Embryonic facial prominence (tissue), 1 donor: ENCODE measurements around the gene FTO.
"Not testable (repeated sequence)": the region's sequence is repeated elsewhere in the genome, so short reads cannot be mapped to it uniquely, and the experiment has no call there.

Experiments
- DNase-seq: peaks from one replicate; pipeline ENCODE4 v3.0.0-alpha.2; 2016; ENCODE audit errors: extremely low spot score

Gene FTO

DNA sequence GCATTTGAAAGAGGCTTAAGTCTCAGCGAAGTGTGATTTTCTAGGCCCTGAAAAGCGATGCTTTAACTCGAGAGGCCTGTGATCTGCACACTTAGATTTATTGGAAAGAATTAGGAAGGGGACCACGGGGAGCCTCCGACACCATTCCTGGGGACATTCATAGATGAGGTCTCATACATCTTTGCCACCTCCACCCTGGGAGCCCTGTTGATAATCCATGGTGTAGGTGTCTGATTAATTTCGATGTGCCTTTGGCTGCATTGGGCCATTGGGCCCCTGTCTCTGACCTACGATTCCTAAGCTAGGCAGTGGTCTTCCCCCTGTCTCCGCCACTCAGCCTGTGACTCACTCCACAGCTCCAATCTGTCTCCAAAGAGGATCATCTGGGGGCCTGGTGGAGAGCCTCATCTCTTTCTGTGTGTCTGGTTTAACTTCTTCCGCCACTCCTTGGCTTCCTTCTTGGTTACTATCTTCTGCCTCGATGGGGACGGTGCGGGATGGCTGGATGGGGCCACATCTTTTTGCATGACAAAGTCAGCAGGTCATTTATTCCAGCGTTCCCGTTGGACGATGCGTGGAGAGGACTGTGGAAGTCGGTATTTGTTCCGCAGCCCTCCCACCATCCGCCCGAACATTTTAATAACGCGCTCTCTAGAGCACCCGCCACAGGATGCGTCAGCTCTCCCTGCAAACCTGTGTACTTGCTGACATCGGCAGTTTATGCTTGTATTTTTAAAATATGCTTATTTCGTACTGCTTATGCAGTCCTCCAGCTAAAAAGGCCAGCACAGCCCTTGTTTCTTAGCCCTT lies 473.3 kb downstream of the FTO start:
- no peak for DNase-seq

- no peak for DNase-seq
Observed at GRCh38 chr16:54177862-54178477, 474.0 kb downstream of the FTO start.

DNA sequence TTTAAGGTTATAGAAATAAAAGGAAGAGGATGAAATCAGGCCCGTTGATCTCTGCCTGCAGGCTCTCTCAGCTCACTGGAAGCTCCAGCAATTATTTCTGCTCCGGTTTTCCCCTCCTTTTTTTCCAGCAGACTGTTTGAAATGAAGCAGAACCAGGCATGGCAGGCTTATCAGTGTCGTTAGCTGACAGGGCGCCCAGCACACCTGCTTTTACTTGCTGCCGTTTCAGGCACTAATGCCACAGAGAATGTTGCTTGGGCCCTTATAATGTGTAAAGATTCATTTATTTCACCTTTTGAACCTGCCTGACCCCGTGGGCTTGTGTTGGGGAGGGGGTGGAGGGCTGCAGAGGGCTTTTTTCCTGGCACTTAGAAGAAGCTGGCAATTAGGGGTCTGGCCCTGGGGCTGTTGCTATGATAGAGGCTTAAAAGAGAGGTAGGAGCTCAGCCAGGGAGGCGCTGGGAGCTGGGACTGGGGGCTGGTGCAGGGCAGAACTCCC lies 474.6 kb downstream of the FTO start:
- no peak for DNase-seq

DNA sequence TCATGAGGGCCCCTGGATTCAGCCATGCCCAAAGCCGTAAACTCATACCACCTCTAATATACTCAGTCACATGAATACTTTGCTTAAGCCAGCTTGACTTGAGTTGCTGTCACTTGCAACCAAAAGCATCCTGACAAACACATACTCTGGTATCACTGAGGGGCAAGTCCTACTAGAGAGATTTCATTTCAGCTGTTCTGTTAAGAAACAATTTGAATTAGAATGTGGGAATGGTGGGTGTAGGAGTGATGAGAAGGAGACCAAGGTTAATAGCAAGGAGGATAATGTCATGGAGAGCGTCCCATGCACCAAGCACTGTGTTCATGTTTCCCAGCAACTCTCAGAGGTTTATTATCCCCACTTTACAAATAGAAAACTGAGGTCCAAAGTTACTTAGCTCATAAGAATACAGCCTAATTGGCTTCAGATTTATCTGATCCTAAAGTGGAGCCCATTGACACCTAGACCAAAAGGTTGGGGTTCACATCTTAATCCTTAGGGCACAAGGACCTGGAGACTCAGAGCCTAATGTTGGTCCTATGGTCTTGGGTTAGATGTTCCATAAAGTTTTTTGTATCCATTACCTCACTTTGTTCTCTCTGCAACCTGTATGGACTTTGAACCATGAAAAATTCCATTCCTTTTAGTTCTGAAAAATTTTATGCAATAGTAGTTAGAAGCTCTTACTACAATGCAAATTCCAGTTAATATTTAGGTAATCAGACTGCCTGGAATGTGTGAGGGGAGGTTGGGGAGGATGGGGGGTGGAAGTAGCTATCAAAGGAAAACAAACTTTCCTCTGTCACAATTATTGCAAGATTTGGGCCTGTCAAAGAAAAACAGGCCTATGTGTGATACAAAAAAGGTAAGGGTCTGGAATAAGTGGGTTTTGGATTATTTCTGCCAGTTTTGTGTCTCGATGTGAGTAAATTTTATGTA lies 476.7 kb downstream of the FTO start:
- DNase-seq: no peak

DNA sequence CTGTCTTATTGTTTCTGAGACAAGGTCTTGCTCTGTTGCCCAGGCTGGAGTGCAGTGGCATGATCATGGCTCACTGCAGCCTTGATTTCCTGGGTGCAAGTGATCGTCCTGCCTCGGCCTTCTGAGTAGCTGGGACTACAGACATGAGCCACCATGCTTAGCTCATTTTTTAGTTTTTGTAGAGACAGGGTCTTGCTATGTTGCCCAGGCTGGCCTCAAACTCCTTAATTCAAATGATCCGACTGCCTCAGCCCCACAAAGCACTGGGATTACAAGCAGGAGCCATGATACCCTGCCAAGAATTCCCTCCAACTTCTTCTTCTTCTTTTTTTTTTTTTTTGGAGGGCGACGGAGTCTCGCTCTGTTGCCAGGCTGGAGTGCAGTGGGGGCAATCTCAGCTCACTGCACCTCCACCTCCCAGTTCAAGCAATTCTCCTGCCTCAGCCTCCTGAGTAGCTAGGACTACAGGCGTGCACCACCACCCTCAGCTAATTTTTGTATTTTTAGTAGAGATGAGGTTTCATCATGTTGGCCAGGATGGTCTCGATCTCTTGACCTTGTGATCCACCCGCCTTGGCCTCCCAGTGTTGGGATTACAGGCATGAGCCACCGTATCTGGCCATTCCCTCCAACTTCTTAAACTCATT lies 477.9 kb downstream of the FTO start:
- not testable (repeated sequence) for DNase-seq

GRCh38 chr16:54185045-54185444 lies 481.1 kb downstream of the FTO start:
- no peak for DNase-seq

GRCh38 chr16:54191163-54191562 lies 487.2 kb downstream of the FTO start:
- no peak for DNase-seq

DNA sequence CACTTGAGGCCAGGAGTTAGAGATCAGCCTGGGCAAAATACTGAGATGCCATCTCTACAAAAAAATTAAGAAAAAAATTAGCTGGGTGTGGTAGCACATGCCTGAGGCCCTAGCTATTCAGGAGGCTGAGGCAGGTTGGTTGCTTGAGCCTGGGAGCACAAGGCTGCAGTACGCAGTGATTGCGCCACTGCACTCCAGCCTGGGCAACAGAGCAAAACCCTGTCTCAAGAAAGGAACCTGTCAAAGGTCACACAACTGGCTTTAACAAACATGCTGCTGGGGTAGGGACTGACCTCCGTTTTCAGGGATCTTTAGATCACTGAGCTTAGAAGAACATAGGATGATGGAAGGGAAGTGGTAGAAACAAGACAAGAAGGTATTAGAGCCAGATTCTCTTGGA lies 487.6 kb downstream of the FTO start:
- no peak for DNase-seq

GRCh38 chr16:54193013-54193664 lies 489.2 kb downstream of the FTO start:
- no peak for DNase-seq

- peak; percentile 22 for DNase-seq
Observed at GRCh38 chr16:54193665-54194333, 489.8 kb downstream of the FTO start.

- DNase-seq: no peak
Observed at GRCh38 chr16:54194334-54194743, 490.4 kb downstream of the FTO start.

- DNase-seq: no peak
Observed at GRCh38 chr16:54197758-54198157, 493.8 kb downstream of the FTO start.

DNA sequence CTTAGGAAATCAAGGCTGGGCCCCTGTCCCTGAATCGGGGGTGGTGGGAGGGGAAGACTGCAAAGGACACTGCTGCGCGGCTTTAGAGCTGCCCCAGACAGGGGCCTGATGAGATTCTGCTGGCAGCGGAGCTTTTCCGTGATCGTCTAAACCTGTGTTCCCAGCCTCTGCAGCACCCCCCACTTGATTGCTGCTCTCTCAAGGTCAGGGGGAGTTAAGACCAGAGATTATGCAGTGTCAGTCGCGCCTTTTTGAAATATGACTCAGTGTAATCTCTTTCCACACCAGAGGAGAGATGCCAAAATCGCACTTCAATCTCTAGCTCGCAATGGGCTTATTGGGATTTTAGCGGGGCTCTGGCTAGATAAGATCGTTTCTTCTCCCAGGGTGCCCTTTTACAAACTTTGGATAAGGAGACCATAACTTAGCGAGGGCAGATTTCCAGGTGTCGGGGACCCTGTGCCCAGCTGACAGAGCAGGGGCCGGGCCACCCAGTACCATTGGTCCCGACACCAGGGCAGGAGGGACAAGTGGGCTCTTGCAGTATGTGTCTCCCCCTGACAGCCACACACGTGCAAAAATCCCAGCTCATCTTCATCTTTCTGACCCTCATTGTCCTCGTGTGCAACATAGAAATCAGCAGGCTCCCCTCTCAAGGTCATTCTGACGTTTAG lies 495.7 kb downstream of the FTO start:
- DNase-seq: no peak

DNA sequence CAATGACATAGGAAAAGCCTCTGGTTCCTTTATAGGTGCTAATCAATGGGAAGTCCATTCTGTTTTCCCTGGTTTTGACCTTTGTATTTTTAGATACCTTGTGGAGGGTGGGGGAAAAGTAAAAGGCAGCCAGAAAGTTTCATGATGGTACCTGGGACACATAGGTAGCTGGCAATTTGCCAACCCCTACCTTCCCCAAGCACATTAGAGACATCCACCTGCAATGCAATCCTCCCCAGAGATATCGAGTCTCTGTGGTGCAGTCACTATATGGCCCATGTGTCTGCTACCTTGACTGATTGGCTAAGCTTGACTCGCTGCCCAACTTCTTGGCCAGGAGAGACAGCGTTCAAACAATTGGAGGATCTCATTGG lies 496.2 kb downstream of the FTO start:
- DNase-seq: no peak

DNA sequence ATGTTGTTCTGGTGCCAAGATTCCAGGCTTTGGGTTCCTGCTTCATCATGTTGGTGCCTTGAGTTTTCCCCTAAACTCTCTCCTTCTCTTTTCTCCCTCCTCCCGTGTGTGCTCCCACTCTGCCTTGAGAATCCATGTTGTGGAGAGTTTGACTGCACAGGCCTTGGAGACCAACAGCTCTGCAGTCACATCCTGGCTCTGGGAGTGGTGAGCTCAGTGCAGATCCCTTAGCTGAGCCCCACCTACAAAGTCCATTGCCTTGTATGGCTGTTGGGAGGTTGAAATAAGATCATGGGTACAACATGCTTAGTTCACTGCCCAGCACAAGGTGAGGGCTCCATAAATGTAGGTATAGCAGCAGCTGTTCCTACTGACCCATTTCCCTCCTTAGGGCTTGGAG lies 496.8 kb downstream of the FTO start:
- DNase-seq: no peak

GRCh38 chr16:54201200-54201599 lies 497.2 kb downstream of the FTO start:
- DNase-seq: no peak
